HG03442 (cell line): ENCODE measurements around the gene DTWD2.
"Not testable (repeated sequence)": the region's sequence is repeated elsewhere in the genome, so short reads cannot be mapped to it uniquely, and the experiment has no call there.

ENCODE experiments used
- ATAC-seq: cut with Tn5 transposase; IDR thresholded peaks from one replicate; pipeline ENCODE4 v1.9.1; 2021; ENCODE audit warnings: mild to moderate bottlenecking, moderate library complexity; ENCODE audit not compliant: unreplicated experiment

DTWD2 gene

DNA sequence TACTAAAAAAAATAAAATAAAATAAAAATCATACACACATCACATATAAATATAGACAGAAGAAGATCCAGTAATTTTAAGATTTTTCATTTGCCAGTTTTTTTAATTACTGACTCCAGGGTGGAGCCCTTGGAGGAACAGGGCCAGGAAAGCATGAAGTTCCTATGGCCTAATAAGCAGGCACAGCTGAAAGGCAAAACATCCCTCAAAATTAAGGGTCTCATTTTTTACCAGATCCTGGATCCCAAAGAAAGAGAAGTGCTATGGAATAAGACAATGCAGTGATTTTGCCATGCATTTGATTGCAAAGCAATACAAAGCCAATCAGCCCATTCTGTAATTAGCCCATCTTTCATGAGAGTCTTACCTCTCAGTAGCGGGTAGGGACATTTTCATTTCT is 11.3 kb upstream of the DTWD2 start:
- ATAC-seq: no peak

DNA sequence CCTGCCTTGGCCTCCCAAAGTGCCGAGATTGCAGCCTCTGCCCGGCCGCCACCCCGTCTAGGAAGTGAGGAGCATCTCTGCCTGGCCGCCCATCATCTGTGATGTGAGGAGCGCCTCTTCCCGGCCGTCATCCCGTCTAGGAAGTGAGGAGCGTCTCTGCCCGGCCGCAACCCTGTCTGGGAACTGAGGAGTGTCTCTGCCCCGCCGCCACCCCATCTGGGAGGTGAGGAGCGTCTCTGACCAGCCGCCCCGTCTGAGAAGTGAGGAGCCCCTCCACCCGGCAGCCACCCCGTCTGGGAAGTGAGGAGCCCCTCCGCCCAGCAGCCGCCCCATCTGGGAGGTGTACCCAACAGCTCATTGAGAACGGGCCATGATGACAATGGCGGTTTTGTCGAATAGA is 10.5 kb upstream of the DTWD2 start:
- not testable (repeated sequence) for ATAC-seq

- ATAC-seq: no peak
Observed at GRCh38 chr5:118996098-118996497, 7.8 kb upstream of the DTWD2 start.

GRCh38 chr5:118994595-118994994 is 6.2 kb upstream of the DTWD2 start:
- ATAC-seq: no peak

DNA sequence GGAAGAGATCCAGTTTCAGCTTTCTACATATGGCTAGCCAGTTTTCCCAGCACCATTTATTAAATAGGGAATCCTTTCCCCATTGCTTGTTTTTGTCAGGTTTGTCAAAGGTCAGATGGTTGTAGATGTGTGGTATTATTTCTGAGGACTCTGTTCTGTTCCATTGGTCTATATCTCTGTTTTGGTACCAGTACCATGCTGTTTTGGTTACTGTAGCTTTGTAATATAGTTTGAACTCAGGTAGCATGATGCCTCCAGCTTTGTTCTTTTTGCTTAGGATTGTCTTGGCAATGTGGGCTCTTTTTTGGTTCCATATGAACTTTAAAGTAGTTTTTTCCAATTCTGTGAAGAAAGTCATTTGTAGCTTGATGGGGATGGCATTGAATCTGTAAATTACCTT is 4.8 kb upstream of the DTWD2 start:
- ATAC-seq: not testable (repeated sequence)

GRCh38 chr5:118992055-118992454 is 3.7 kb upstream of the DTWD2 start:
- ATAC-seq: not testable (repeated sequence)

DNA sequence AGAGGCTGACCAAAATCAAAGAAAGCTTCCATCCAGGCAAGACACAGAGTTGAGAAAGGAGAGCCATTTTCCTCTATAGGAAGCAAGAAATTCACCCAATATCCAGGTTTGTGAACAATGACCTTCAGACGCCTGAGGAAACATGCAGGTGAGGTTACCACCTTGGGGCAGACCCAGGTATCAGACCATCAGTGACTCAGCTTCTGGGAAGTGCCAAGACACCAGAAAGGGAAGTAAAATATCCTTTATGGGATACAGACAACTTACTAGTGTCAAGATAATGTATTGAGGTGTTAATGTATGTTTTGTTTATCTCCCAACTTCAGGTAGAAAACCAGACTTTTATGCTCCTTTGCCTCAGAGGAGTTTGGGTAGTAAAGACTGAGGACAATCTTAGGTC is 2.2 kb upstream of the DTWD2 start:
- ATAC-seq: no peak

GRCh38 chr5:118989816-118990215 is 1.5 kb upstream of the DTWD2 start:
- ATAC-seq: no peak

GRCh38 chr5:118988866-118989180 is 476 bp upstream of the DTWD2 start:
- ATAC-seq: no peak

DNA sequence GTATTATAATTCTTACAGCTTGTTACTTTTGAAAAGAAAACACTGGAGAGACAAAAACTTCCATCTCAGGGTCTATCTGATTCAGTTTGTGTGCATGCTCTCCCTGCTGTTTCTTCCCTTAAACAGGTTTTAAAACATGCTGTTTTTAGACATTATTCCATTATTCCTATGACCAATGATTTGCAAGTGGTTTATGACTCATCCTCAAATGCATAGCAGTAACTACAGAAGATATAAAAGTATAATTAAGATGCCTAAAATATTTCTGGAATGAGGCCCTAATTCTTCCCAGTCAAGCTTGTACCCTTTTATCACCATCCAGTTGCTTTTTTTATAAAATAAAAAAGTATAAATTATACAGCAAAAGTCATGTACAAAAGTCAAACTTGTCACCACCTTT is 3.7 kb downstream of the DTWD2 start:
- ATAC-seq: no peak

GRCh38 chr5:118981783-118982182 is 6.6 kb downstream of the DTWD2 start:
- no peak for ATAC-seq

DNA sequence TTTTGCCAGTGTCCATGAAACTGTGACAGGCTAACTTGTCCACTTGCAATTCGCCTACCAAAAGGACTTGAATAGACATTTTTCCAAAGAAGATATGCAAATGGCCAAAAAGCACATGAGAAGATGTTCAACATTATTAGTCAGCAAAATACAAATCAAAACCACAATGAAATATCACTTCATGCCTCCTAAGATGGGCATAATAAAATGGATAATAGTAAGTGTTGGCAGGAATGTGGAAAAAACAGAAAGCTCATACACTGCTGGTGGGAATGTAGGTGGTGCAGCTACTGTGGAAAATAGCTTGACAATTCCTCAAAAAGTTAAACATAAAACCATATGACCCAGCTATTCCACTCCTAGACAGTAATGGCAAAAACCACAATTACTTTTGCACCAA is 7.9 kb downstream of the DTWD2 start:
- ATAC-seq: no peak

- no peak for ATAC-seq
Observed at GRCh38 chr5:118980017-118980416, 8.3 kb downstream of the DTWD2 start.

DNA sequence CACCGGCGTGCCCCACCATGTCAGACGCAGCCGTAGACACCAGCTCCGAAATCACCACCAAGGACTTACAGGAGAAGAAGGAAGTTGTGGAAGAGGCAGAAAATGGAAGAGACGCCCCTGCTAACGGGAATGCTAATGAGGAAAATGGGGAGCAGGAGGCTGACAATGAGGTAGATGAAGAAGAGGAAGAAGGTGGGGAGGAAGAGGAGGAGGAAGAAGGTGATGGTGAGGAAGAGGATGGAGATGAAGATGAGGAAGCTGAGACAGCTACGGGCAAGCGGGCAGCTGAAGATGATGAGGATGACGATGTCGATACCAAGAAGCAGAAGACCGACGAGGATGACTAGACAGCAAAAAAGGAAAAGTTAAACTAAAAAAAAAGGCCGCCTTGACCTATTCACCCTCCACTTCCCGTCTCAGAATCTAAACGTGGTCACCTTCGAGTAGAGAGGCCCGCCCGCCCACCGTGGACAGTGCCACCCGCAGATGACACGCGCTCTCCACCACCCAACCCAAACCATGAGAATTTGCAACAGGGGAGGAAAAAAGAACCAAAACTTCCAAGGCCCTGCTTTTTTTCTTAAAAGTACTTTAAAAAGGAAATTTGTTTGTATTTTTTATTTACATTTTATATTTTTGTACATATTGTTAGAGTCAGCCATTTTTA is 14.4 kb downstream of the DTWD2 start:
- ATAC-seq: not testable (repeated sequence)

- ATAC-seq: no peak
Observed at GRCh38 chr5:118968925-118969375, 19.4 kb downstream of the DTWD2 start.

GRCh38 chr5:118968406-118968911 is 19.9 kb downstream of the DTWD2 start:
- no peak for ATAC-seq

- ATAC-seq: no peak
Observed at GRCh38 chr5:118967059-118967508, 21.3 kb downstream of the DTWD2 start.

DNA sequence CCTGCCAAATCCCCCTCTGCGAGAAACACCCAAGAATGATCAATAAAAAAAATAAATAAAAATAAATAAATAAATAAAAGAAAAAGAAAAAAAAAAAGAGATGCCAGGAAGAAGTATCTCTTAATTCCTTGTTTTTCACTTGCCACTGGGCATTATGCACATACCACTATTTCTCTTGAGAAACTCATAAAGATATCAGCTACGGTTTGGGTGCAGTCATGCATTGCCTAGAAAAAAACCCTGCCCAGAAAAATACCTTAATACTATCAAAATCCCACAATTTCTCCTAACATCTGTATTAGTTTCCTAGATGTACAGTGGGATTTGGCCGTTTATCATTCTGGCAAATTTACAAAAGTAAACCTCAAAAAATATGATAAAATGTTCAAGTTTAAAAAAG is 22.5 kb downstream of the DTWD2 start:
- ATAC-seq: no peak

GRCh38 chr5:118964970-118965369 is 23.4 kb downstream of the DTWD2 start:
- ATAC-seq: not testable (repeated sequence)

DNA sequence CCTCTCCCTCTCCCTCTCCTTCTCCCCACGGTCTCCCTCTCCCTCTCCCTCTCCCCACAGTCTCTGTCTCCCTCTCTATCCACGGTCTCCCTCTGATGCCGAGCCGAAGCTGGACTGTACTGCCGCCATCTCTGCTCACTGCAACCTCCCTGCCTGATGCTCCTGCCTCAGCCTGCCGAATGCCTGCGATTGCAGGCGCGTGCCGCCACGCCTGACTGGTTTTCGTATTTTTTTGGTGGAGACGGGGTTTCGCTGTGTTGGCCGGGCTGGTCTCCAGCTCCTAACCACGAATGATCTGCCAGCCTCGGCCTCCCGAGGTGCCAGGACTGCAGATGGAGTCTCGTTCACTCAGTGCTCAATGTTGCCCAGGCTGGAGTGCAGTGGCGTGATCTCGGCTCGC is 24.0 kb downstream of the DTWD2 start:
- ATAC-seq: not testable (repeated sequence)

DNA sequence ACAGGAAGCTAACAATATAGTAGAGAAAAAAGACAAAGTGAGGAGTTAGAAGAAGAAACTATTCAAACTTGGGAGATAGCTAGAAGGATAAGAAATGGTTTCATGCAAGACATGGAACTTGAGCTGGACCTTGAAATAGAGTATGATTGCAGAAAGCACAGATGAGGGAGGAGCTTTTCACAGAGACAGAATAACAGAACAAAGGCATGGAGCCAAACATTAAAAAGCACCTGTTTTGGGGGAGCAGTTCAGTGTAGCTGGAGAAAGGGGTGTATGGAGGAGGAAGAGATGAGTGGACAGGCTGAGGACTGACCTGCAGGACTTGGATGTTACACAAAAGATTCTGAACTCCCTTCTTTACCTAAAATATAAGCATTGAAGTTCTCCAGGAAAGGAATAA is 25.2 kb downstream of the DTWD2 start:
- no peak for ATAC-seq

DNA sequence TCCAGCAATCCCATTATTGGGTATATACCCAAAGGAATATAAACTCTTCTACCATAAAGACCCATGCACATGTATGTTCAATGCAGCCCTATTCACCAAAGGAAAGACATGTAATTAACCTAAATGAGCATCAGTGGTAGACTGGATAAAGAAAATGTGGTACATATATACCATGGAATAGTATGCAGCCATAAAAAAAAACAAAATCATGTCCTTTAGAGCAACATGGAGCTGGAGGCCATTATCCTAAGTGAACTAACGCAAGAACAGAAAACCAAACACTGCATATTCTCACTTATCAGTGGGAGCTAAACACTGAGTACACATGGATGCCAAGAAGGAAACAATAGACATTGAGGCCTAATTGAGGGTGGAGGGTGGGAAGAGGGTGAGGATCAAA is 27.8 kb downstream of the DTWD2 start:
- ATAC-seq: no peak

DNA sequence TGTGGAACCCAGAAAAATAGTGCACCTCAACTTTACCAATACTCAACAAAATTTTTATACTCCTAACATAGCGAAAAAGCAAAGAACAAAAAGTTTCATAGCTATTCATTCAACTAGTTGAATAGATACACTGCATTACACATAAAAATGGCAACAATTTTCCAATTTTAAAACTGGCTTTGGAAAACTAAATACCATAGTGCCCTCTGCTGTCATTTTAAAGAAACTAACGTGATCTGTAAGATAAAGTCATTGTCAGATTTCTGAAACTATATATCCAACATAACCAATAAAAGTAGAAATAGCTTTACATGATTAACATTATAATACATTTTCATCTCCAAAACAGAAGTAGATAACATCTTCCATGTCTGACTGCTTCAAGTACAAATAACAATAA is 31.6 kb downstream of the DTWD2 start:
- ATAC-seq: no peak
